HEK293 (cell line): ENCODE data around the gene N4BP2L2.

Source experiments
- CTCF ChIA-PET: fragments of 350-600 bp; formaldehyde crosslinking; extraction: SDS; loops from one replicate; lab custom pipeline; 2021; ENCODE audit warnings: antibody characterized with exemption; lab: Yijun Ruan, JAX
- POLR2A ChIA-PET: fragments of 300-600 bp; formaldehyde crosslinking; extraction: SDS; loops from one replicate; lab custom pipeline; 2020; ENCODE audit warnings: antibody characterized with exemption, inconsistent platforms; lab: Yijun Ruan, JAX
- H3K27ac ChIP-seq: fragments of 200-500 bp; sonication (Bioruptor generic); 2 replicates; pipeline ENCODE4 v1.5.1; 2014; ENCODE audit warnings: low read depth, low read length, control low read depth, inconsistent platforms; ENCODE audit errors: extremely low read depth
- H3K36me3 ChIP-seq, 2 experiments: fragments of 200-500 bp in 1 of 2; sonication (Bioruptor generic) in 1 of 2; 1 replicate in 1 of 2; 2 replicates in 1 of 2; pipeline ENCODE4 v1.5.1; 2014 to 2017; ENCODE audit warnings: inconsistent platforms in 2 of 2, low read length in 2 of 2; ENCODE audit not compliant: control insufficient read depth in 2 of 2, insufficient read depth in 1 of 2
- H3K4me1 ChIP-seq: fragments of 200-500 bp; sonication (Bioruptor generic); 2 replicates; pipeline ENCODE4 v1.5.1; 2014; ENCODE audit warnings: mild to moderate bottlenecking, low read length, inconsistent platforms; ENCODE audit not compliant: control insufficient read depth, insufficient read depth
- H3K4me3 ChIP-seq: 2 replicates; pipeline ENCODE4 v1.5.1; 2011; ENCODE audit warnings: low read depth, mild to moderate bottlenecking, control low read depth, low read length, moderate library complexity
- H3K9me3 ChIP-seq: fragments of 200-500 bp; sonication (Bioruptor generic); 2 replicates; pipeline ENCODE4 v1.5.1; 2014; ENCODE audit warnings: low read depth, low read length, inconsistent platforms; ENCODE audit not compliant: control insufficient read depth, insufficient read depth
- GLI2 ChIP-seq: fragments of 450-650 bp; formaldehyde crosslinking; IDR thresholded peaks from 2 replicates; pipeline ENCODE4; 2017; ENCODE audit warnings: missing biosample characterization, missing genetic modification characterization, low read depth, borderline replicate concordance
- HOXC10 ChIP-seq: sonication (generic); formaldehyde crosslinking; IDR thresholded peaks from 2 replicates; pipeline ENCODE4 v1.8.1; 2023; ENCODE audit warnings: mild to moderate bottlenecking, missing genetic modification reagents
- IKZF3 ChIP-seq: fragments of 450-650 bp; IDR thresholded peaks from 2 replicates; pipeline ENCODE4 v1.5.0; 2018; ENCODE audit warnings: missing biosample characterization, mild to moderate bottlenecking, missing genetic modification characterization, moderate library complexity
- KLF17 ChIP-seq: fragments of 450-650 bp; formaldehyde crosslinking; IDR thresholded peaks from 2 replicates; pipeline ENCODE4 v1.5.1; 2016; ENCODE audit warnings: missing biosample characterization, missing genetic modification characterization
- KLF8 ChIP-seq: fragments of 450-650 bp; formaldehyde crosslinking; IDR thresholded peaks from 2 replicates; pipeline ENCODE4 v1.5.1; 2016; ENCODE audit warnings: missing biosample characterization, missing genetic modification characterization
- KLF9 ChIP-seq: fragments of 450-650 bp; formaldehyde crosslinking; IDR thresholded peaks from 2 replicates; pipeline ENCODE4 v1.5.1; 2016; ENCODE audit warnings: missing biosample characterization, missing genetic modification characterization, low read depth
- PRDM1 ChIP-seq: fragments of 450-650 bp; formaldehyde crosslinking; IDR thresholded peaks from 2 replicates; pipeline ENCODE4; 2016; ENCODE audit warnings: missing biosample characterization, missing genetic modification characterization
- ZBTB21 ChIP-seq: fragments of 450-650 bp; formaldehyde crosslinking; IDR thresholded peaks from 2 replicates; pipeline ENCODE4 v1.5.1; 2017; ENCODE audit warnings: missing biosample characterization, missing genetic modification characterization
- ZNF10 ChIP-seq: fragments of 450-650 bp; formaldehyde crosslinking; IDR thresholded peaks from 2 replicates; pipeline ENCODE4 v1.5.1; 2017; ENCODE audit warnings: missing biosample characterization, missing genetic modification characterization
- ZNF112 ChIP-seq: fragments of 450-650 bp; formaldehyde crosslinking; IDR thresholded peaks from 2 replicates; pipeline ENCODE4 v1.5.0; 2017; ENCODE audit warnings: missing biosample characterization, missing genetic modification characterization
- ZNF175 ChIP-seq: fragments of 450-650 bp; formaldehyde crosslinking; IDR thresholded peaks from 2 replicates; pipeline ENCODE4 v1.5.1; 2016; ENCODE audit warnings: missing biosample characterization, missing genetic modification characterization
- ZNF18 ChIP-seq: fragments of 450-650 bp; formaldehyde crosslinking; IDR thresholded peaks from 2 replicates; pipeline ENCODE4 v1.5.1; 2016; ENCODE audit warnings: missing biosample characterization, missing genetic modification characterization
- ZNF184 ChIP-seq: fragments of 450-650 bp; IDR thresholded peaks from 2 replicates; pipeline ENCODE4 v1.5.1; 2018; ENCODE audit warnings: missing biosample characterization, mild to moderate bottlenecking, missing genetic modification characterization
- ZNF280D ChIP-seq: fragments of 450-650 bp; formaldehyde crosslinking; IDR thresholded peaks from 2 replicates; pipeline ENCODE4 v1.5.1; 2016; ENCODE audit warnings: missing biosample characterization, missing genetic modification characterization
- ZNF354C ChIP-seq: fragments of 450-650 bp; formaldehyde crosslinking; IDR thresholded peaks from 2 replicates; pipeline ENCODE4 v1.5.1; 2016; ENCODE audit warnings: missing biosample characterization, missing genetic modification characterization, low read depth, borderline replicate concordance
- ZNF416 ChIP-seq: fragments of 450-650 bp; formaldehyde crosslinking; IDR thresholded peaks from 2 replicates; pipeline ENCODE4 v1.5.1; 2016; ENCODE audit warnings: missing biosample characterization, missing genetic modification characterization
- ZNF426 ChIP-seq: fragments of 450-650 bp; formaldehyde crosslinking; IDR thresholded peaks from 2 replicates; pipeline ENCODE4 v1.5.1; 2017; ENCODE audit warnings: missing biosample characterization, missing genetic modification characterization, mild to moderate bottlenecking, inconsistent platforms, moderate library complexity
- ZNF521 ChIP-seq: fragments of 450-650 bp; formaldehyde crosslinking; IDR thresholded peaks from 2 replicates; pipeline ENCODE4 v1.5.1; 2017; ENCODE audit warnings: missing biosample characterization, mild to moderate bottlenecking, missing genetic modification characterization
- ZNF548 ChIP-seq: fragments of 450-650 bp; formaldehyde crosslinking; IDR thresholded peaks from 2 replicates; pipeline ENCODE4 v1.5.1; 2016; ENCODE audit warnings: missing biosample characterization, missing genetic modification characterization
- ZNF626 ChIP-seq: fragments of 450-650 bp; sonication (Bioruptor Pico); formaldehyde crosslinking; IDR thresholded peaks from 2 replicates; pipeline ENCODE4 v1.5.1; 2018; ENCODE audit warnings: missing biosample characterization, missing genetic modification characterization, inconsistent platforms
- ZNF777 ChIP-seq: fragments of 450-650 bp; formaldehyde crosslinking; IDR thresholded peaks from 2 replicates; pipeline ENCODE4 v1.5.1; 2017; ENCODE audit warnings: missing biosample characterization, missing genetic modification characterization, borderline replicate concordance
- TF ChIP-seq, protein P1 (sequence below): sonication (generic); formaldehyde crosslinking; IDR thresholded peaks from 2 replicates; pipeline ENCODE4 v1.8.1; 2022; ENCODE audit warnings: mild to moderate bottlenecking, moderate library complexity, missing genetic modification reagents
- TF ChIP-seq, protein P2 (sequence below): fragments of 450-650 bp; formaldehyde crosslinking; IDR thresholded peaks from 2 replicates; pipeline ENCODE4 v1.5.1; 2017; ENCODE audit warnings: missing biosample characterization, missing genetic modification characterization
- TF ChIP-seq, protein P3 (sequence below): fragments of 450-650 bp; formaldehyde crosslinking; IDR thresholded peaks from 2 replicates; pipeline ENCODE4 v1.5.1; 2016; ENCODE audit warnings: missing biosample characterization, missing genetic modification characterization, low read depth

Gene N4BP2L2

DNA sequence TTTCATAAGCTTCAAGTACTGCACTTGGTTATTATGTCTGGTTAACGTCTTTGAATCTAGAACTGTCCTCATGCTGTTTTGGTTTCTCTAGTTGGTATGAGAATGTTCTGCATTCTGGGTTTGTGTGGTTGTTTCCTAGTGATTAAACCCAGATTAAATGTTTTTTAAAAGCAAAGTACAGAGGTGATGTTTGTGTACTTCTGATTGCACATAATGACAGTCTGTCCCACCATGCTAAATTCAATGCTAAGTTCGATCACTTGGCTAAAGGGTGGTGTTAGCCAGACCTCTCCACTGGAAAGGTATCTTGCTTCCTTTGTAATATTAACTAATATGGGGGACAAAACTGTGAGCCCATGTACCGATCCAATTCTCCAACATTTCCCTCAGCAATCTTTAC is 125.3 kb downstream of the N4BP2L2 start:
- no peaks in the 10 kb centered on the region for H3K4me1 ChIP-seq
- CTCF ChIA-PET = no interaction called here

GRCh38 chr13:32409561-32410421 is 128.8 kb downstream of the N4BP2L2 start:
- H3K27ac ChIP-seq = no peak overlapping the region
- ChIA-PET CTCF (no interaction called here), POLR2A (no interaction called here)
- H3K9me3 ChIP-seq = no peaks in the 10 kb centered on the region
- no peak overlapping the region for H3K4me3 ChIP-seq
- no peaks in the 10 kb centered on the region for H3K4me1 ChIP-seq
- no peaks in the 10 kb centered on the region for H3K36me3 ChIP-seq
- TF ChIP-seq ZNF416 (tag by site-specific recombination) = no peak
- TF ChIP-seq ZNF280D (tag by site-specific recombination) = no peak
- no peak for TF ChIP-seq ZNF777 (tag by site-specific recombination)
- TF ChIP-seq, protein P1, sequence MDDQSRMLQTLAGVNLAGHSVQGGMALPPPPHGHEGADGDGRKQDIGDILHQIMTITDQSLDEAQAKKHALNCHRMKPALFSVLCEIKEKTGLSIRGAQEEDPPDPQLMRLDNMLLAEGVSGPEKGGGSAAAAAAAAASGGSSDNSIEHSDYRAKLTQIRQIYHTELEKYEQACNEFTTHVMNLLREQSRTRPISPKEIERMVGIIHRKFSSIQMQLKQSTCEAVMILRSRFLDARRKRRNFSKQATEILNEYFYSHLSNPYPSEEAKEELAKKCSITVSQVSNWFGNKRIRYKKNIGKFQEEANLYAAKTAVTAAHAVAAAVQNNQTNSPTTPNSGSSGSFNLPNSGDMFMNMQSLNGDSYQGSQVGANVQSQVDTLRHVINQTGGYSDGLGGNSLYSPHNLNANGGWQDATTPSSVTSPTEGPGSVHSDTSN (CRISPR knock-in tag) = no peak
- TF ChIP-seq PRDM1 (tag by site-specific recombination) = peak; percentile 43; the same call in 1 of the 2 replicates
- TF ChIP-seq ZNF184 (tag by site-specific recombination) = no peak
- TF ChIP-seq GLI2 (tag by site-specific recombination) = no peak
- no peak for TF ChIP-seq ZNF354C (tag by site-specific recombination)
- TF ChIP-seq HOXC10 (CRISPR knock-in tag) = no peak
- no peak for TF ChIP-seq ZNF626 (tag by site-specific recombination)
- TF ChIP-seq ZNF112 = no peak
- TF ChIP-seq ZNF175 (tag by site-specific recombination) = no peak
- no peak for TF ChIP-seq IKZF3
- TF ChIP-seq, protein P2, sequence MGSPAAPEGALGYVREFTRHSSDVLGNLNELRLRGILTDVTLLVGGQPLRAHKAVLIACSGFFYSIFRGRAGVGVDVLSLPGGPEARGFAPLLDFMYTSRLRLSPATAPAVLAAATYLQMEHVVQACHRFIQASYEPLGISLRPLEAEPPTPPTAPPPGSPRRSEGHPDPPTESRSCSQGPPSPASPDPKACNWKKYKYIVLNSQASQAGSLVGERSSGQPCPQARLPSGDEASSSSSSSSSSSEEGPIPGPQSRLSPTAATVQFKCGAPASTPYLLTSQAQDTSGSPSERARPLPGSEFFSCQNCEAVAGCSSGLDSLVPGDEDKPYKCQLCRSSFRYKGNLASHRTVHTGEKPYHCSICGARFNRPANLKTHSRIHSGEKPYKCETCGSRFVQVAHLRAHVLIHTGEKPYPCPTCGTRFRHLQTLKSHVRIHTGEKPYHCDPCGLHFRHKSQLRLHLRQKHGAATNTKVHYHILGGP (tag by site-specific recombination) = 0 out of 2 replicates have a peak, but pooled peaks have one; percentile 24
- no peak for TF ChIP-seq ZNF10 (tag by site-specific recombination)
- TF ChIP-seq KLF9 (tag by site-specific recombination) = no peak
- no peak for TF ChIP-seq KLF17 (tag by site-specific recombination)
- no peak for TF ChIP-seq ZNF18 (tag by site-specific recombination)
- no peak for TF ChIP-seq KLF8 (tag by site-specific recombination)
- TF ChIP-seq, protein P3, sequence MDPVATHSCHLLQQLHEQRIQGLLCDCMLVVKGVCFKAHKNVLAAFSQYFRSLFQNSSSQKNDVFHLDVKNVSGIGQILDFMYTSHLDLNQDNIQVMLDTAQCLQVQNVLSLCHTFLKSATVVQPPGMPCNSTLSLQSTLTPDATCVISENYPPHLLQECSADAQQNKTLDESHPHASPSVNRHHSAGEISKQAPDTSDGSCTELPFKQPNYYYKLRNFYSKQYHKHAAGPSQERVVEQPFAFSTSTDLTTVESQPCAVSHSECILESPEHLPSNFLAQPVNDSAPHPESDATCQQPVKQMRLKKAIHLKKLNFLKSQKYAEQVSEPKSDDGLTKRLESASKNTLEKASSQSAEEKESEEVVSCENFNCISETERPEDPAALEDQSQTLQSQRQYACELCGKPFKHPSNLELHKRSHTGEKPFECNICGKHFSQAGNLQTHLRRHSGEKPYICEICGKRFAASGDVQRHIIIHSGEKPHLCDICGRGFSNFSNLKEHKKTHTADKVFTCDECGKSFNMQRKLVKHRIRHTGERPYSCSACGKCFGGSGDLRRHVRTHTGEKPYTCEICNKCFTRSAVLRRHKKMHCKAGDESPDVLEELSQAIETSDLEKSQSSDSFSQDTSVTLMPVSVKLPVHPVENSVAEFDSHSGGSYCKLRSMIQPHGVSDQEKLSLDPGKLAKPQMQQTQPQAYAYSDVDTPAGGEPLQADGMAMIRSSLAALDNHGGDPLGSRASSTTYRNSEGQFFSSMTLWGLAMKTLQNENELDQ (tag by site-specific recombination) = no peak
- no peak for TF ChIP-seq ZNF521 (tag by site-specific recombination)

More for the DNA sequence above, 125.3 kb downstream of the N4BP2L2 start:
- H3K27ac ChIP-seq = no peak overlapping the region
- POLR2A ChIA-PET = no interaction called here
- H3K4me3 ChIP-seq = no peak overlapping the region
- no peaks in the 10 kb centered on the region for H3K36me3 ChIP-seq
- no peaks in the 10 kb centered on the region for H3K9me3 ChIP-seq
- TF ChIP-seq ZNF548 (tag by site-specific recombination) (no peak), ZNF426 (tag by site-specific recombination) (no peak), ZBTB21 (no peak)
